Measurements from ENCODE around the gene ZBTB21.

Gene ZBTB21

GRCh38 chr21:41948901-41949300, 61.3 kb downstream of the ZBTB21 start:
- no peak for DNase-seq

GRCh38 chr21:41948078-41948895, 61.9 kb downstream of the ZBTB21 start:
- no peak for DNase-seq

- DNase-seq, result no peak
These were observed 64.2 kb downstream of the ZBTB21 start for GRCh38 chr21:41945982-41946381.

- no peak for DNase-seq
These were observed 66.3 kb downstream of the ZBTB21 start for GRCh38 chr21:41943851-41944250.

GRCh38 chr21:41942457-41942856, 67.7 kb downstream of the ZBTB21 start:
- DNase-seq, result no peak

- no peak for DNase-seq
These were observed 68.2 kb downstream of the ZBTB21 start for GRCh38 chr21:41941941-41942340.

- DNase-seq, result no peak
These were observed 69.7 kb downstream of the ZBTB21 start for GRCh38 chr21:41940431-41940830.

GRCh38 chr21:41939391-41939790, 70.8 kb downstream of the ZBTB21 start:
- no peak for DNase-seq
